GM21381 (cell line): ENCODE measurements around the gene RAB26.
"Not testable (repeated sequence)": the region's sequence is repeated elsewhere in the genome, so short reads cannot be mapped to it uniquely, and the experiment has no call there.

ENCODE experiments used
- ATAC-seq: cut with Tn5 transposase; IDR thresholded peaks from one replicate; pipeline ENCODE4 v1.9.1; 2021; ENCODE audit warnings: mild to moderate bottlenecking, moderate library complexity; ENCODE audit not compliant: unreplicated experiment

Gene RAB26

DNA sequence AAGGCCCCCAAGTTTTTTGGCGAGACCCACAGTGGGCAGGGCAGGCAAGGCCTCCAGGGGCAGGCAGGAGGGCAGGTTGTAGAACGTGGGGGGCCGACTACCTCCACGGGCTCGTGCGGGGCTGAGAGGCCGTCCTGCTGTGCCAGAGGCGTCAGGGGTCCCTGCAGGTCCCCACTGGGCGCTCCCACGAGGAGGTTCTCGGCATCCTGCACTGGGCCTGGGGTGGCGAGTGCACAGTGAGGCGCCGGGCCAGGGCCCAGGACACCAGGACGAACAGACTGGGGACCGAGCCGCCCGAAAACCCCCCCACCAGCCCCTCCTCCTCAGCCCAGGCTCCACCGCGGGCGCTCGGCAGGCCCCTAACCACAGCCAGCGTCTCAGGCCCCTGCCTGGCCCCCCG is 32.0 kb upstream of the RAB26 start:
- not testable (repeated sequence) for ATAC-seq

DNA sequence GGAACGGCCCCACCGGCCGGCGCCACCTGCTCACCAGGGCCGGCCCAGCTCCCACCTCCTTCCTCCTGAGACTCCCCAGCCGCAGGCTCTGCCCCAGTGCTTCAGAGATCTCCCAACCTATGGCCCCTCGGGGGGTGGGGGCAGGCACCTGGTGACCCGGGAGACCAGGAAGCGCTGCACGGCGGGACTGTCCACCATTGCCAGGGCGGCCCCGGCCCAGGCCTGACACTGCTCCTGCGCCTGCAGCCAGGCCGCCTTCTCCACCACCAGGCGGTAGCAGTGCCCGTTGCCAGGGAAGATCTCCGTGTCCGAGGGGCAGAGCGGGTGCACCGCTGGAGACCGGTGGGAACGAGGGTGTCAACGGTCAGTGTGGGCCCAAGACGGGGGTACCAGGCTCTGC is 31.1 kb upstream of the RAB26 start:
- not testable (repeated sequence) for ATAC-seq

DNA sequence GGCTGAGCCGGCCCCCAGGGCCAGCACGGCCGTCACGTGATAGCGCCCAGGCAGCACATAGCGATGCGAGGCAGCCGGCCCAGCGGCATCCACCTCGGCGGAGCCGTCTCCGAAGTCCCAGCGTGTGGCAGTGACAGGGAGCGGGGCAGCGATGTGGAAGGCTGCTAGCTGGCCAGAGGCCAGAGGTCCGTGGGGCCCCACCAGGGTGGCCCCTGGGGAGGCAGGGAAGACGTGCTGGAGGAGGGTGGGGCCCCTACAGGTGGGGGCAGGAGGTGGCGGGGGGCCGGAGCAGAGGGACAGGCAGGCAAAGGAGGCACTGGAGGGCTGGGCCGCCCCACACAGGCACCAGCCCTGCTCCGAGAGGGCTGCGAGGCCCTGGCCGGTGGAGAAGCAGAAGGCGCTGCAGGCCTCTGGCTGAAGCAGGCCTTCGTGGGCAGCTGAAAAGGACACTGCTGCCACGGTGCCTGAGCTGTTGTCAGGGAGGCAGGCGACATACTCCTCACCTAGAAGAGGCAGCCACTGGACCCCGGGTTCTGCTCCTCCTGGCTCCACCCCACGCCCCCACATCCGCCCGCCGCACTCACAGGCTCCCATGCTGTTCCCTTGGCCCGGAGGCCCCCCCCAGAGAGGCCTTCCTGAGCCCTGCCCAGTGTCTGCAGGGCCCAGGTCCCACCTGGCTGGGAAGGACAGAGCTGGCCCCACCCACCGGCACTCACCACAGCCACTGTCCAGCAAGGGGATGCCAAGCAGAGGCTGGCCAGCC is 30.3 kb upstream of the RAB26 start:
- not testable (repeated sequence) for ATAC-seq

DNA sequence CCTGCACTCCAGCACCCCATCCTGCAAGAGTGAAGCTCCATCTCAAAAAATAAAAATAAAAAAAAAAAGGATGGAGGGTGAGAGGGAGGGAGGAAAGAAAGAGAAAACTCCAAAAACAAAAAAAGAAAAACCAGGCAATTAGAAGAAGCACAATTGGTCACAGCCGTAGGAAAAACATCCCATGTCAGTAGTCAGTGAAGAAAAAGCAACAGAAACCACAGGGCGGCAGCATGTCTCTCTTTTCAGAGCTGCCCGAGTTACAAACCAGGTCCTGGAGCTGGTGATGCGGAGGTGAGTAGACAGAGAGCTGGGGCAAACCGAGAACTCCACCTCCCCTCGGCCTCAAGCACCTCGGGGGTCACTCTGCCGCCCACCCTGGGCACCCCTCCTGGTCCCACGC is 27.1 kb upstream of the RAB26 start:
- not testable (repeated sequence) for ATAC-seq

DNA sequence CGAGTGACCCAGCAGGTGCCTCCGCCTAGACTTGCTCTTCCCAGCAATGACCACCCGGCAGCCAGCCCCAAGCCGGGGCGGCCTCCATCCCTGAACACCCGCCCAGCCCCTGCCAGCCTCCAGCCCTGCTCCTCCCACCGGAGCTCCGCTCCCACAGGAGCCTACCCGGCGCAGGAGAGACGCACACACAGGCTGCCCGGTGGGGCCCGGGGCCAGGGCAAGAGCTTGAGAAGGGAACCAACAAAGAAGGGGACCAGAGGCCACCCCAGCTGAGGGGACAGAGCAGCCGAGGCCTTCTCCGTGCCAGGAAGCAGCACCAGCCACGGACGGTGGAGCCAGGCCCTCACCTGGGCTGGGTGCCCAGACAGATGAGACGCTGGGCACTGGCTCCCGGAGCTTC is 26.6 kb upstream of the RAB26 start:
- ATAC-seq: no peak

DNA sequence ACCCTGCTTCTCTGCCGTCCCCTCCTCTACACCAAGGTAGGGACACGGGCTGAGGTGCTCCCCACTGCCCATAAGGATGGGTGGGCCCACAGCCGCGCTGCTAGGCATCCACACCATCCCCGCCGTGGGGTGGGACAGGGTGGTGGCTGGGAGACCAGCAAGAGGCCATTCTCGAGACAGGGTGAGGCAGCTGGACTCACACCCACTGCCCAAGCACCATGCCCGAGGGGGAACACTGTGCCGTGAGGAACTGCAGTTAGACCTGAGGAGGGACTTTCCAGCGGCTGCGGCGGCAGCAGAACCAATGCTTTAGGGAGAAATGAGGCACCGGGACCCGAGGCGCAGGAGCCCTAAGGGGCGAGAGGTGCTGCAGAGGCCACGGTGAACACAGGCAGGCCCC is 26.0 kb upstream of the RAB26 start:
- ATAC-seq: no peak

DNA sequence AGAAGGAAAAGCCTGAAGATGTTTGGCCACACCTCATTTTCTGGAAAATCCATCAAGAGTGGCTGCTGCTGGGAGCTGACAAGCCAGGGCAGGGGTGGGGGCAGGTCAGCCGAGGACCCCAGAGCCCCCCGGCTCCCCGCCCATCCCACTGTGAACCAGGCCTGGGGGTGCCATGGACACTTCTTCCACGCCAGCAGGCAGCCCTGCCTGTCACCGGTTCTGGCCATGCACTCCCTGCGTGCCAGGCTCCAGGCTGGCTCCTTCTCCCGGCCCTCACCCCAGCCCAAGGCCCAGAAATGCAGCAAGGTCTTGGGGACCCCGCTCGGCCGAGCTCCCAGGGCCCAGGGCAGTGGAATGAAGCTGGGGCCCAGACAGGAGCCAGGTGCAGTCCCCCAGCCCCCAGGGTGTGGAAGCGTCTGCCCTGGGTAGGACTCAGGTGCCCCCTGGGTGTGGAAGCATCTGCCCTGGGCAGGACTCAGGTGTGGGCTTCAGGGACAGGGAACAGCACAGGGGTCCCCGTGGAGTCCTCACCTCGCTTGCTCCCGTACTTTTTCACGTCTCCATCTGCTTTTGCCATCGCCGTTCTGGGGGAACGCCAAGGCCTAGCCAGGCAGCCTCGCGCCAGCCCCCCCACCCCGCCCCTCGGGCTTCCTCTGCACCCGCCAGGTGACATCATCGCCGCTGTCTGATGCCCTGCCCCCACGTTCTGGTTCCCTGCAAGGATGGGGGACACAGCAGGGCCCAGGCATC is 25.3 kb upstream of the RAB26 start:
- not testable (repeated sequence) for ATAC-seq

DNA sequence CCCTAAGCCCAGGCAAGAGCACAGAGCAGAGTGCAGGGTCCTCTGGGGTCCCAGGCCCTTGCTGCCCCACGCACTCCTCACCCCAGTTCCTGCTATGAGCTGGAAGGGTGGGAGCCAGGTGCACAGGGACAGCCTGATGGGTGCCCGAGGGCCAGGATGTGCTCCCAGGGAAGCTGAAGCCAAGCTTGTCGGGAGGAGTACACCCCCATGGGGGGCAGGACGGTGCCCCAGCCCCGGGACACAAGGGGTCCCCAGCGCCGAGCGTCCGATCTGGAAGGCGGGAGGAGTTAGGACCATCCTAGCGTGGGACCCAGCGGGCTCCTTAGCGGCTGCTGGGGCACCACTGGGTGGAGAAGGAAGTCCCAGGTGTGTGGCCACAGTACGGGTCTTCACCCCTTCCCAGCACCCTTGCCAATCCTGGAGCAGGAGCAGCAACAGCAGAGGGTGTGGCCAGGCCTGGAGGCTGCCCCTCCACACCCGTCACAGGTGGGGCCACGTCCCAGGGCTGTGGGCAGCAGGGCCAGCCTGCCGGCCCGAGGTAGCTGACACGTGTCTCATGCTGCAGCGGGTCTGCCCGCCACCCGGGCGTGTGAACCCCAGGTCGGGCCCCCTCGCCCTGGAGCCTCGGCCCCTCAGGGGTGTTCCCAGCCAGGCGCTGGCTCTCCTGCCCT is 24.6 kb upstream of the RAB26 start:
- ATAC-seq: not testable (repeated sequence)

DNA sequence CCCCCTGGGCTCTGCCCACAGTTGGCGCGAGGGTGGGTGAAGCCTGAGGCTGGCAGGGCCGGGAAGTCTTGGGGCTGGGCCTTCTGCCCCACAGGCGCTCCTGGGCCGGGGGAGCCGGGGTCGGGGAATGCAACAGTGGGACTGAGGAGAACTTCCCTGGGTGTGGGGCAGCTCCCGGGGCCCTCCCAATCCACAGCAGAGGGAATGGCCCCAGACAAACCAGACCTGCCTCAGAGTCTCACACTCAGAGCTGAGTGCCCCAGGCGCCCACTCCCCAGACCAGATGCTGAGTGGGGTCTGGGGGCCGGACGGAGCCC is 24.1 kb upstream of the RAB26 start:
- ATAC-seq: not testable (repeated sequence)

DNA sequence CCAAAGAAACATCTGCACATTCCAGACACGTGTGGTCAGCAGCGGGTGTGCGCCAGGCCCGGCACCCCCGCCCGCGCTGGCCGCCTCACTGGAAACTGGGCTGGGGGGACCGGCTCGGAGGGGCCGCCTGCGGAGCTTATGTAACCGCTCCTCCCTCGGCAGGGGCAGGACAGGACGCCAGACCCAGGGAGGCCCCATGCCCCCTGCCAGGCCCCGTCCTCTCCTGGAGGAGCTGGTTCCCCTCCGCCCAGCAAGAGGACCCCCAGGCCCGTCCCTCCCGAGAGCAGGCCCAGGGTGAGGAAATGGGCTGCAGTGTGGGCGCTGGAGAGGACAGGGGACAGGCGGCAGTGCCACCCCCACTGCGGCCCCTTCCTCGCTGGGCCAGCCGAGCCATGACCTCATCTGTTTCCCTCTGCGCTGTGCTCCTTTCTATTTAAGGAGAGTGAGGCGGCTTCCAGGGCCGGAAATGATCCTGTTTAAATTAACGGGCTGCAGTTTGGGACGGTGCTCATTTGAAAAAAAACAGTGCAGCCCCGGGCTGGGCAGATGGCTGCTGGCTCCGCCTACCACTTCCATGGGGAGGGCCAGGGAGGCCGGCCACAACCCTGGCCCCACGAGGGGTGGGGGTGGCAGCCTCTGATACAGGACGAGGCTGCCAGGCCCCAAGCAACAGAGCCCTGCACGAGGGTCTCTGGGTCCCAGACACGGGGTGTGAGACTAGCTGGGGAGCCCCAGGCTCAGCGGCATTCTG is 23.6 kb upstream of the RAB26 start:
- ATAC-seq: not testable (repeated sequence)

DNA sequence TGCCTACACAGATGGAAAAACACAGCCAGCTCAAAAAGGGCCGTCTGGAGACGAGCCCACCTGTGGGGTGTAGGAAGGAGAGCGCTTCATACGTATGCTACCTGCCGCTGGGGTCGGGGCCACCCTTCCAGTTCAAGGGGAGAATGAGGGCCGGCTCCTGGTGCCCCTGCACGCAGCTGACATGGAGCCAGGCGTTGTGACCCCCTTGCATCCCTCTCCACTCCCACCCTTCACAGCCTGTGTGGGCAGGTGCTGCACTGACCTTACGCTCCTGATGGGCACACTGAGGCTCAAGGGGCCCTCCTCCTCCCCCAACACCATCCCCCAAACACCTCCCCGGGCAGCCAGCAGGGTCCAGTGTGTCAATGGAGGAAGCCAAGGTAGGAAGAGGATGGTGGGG is 22.8 kb upstream of the RAB26 start:
- ATAC-seq: not testable (repeated sequence)

DNA sequence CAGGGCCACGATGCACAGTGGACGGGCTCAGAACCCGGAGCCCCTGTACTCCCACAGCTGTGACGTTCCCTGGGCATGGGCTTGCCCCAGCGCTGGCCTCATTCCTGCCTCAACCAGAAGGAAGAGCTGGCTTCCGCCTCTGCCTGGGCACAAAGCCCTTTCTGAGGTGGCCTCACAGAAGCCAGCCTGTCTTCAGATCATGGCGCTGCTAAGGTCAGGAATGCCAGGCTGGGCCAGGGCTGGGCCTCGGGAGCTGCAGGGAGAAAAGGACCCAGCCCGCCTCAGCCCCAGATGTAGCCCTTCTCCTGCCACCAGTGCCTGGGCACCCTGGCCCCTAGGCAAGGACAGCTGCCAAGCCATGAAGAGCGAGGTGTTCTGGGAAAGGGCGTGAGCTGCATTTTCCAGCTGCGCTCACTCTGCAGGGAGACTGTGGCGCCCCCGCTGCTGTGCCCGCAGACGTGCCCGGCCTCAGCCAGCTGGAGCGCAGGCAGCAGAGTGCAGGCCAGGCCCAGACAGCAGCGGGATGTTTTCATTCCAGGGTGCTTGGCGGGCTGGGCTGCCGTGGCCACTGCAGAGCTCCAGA is 22.2 kb upstream of the RAB26 start:
- ATAC-seq: not testable (repeated sequence)

DNA sequence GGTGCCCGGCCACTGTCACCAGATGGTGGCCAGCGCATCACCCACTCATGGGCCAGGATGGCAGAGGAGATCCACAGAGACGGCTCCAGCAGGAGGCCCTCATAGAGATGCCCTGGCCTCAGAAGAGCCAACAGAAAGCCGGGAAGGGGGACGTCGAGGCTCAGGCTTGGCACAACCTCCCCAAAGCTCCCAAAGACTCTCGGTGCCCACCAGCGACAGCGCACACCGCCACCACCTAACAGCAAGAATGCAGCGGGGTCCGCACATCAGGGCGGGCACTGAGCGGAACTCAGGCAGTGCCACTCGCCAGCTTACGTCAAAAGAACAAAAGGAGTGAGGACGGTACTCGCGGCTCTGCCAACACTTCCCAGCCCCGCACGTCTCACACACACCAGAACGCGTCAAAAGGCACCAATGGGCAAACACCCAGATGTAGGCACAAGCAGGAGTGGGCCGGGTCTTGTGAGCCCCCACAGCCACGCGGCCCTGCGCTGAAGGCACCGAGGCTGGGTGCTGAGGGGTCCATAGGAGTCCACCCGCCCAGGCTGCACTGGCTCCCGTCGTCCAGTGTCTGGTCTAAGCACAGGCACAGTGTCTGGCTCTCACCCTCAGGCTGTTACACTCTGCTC is 21.4 kb upstream of the RAB26 start:
- not testable (repeated sequence) for ATAC-seq

DNA sequence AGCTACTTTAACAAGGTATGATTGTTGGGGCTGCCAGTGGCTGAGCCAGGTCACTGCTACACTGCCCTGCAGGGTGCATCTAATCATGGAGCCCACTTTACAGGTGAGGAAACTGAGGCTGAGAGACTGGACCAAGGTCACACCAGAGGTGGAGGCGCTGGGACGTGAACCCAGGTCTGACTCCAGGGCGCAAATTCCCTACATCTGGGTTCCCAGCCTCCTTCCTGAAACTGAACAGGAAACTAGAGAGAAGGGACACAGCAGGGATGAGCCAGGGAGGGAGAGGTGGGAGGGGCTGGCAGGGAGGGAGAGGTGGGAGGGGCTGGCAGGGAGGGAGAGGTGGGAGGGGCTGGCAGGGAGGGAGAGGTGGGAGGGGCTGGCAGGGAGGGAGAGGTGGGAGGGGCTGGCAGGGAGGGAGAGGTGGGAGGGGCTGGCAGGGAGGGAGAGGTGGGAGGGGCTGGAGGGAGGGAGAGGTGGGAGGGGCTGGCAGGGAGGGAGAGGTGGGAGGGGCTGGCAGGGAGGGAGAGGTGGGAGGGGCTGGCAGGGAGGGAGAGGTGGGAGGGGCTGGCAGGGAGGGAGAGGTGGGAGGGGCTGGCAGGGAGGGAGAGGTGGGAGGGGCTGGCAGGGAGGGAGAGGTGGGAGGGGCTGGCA is 20.7 kb upstream of the RAB26 start:
- not testable (repeated sequence) for ATAC-seq

DNA sequence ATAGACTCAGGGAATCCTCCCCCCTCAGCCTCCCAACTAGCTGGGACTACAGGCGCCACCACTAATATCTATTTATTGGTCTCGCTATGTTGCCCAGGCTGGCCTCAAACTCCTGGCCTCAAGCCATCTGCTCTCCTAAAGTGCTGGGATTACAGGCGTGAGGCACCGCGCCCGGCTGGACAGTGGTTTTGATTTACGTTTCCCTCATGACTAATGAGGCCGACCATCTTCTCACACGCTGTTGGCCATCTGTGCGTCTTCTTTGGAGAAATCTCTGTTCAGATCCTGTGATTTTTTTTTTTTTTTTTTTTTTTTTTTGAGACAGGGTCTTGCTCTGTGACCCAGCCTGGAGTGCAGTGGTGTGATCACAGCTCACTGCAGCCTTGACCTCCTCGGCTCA is 19.2 kb upstream of the RAB26 start:
- not testable (repeated sequence) for ATAC-seq

DNA sequence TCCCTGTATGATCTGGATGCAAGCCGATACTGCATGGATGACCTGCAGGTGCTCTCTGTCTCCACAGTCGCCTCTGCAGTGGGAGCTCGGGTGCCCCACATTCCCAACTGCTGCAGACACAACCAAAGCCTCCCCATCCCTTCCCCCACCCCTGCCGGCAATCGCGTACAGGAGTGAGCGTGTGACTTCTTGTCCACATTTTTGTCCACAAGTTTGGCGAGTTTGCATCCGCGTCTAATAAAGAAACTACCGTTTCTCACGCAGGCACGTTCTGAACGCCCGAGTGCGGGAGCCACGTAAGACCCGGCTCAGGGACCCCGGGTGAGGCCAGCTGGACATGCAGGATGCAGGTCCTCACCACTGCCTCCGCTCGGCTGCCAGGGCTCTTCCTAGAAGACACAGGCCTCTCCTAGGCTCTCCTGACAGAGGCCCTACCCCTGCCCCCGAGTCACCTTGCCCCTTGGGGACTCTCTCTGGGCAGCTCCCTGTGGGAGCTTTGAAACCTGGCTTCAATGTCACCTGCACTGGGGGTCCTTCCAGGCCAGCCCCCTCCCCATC is 18.5 kb upstream of the RAB26 start:
- ATAC-seq: not testable (repeated sequence)

DNA sequence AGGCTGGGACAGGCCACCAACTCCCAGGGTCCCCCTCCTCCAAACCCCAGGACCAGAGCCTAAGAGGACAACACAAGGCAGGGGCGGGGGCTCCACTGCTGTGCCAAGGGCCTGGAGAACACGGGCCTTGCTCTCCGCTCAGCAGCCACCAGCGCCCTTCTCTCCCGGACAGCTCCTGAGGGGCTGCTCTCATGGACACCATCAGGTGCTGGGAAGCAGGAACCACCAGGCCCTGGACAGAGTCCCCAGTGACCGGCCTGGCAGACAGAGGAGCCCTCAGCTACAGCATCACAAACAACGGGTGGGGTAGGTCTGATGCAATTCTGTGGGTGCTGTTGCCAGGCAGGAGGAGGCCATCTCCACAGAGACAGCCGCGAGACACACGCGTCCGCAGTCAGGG is 14.6 kb upstream of the RAB26 start:
- ATAC-seq: not testable (repeated sequence)

DNA sequence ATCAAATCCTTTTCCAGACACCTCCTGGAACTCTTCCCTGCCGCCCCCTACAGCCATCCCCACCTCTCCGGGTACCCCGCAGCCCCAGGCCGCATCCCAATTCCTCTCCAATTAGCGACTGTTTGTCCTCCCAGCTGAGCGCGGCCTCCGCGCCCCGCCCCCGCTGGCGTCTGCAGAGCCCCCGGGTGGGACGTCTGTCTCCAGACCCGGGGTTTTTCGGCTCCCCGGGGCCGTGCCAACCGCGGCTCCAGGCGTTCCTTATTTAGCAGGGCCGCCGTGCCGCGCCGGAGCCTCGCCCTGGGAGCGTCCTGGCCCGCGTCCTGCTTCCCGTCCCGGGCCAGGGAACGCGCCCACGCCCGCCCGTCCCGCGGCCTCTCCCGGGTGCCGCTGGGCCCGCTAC is 13.4 kb upstream of the RAB26 start:
- not testable (repeated sequence) for ATAC-seq

DNA sequence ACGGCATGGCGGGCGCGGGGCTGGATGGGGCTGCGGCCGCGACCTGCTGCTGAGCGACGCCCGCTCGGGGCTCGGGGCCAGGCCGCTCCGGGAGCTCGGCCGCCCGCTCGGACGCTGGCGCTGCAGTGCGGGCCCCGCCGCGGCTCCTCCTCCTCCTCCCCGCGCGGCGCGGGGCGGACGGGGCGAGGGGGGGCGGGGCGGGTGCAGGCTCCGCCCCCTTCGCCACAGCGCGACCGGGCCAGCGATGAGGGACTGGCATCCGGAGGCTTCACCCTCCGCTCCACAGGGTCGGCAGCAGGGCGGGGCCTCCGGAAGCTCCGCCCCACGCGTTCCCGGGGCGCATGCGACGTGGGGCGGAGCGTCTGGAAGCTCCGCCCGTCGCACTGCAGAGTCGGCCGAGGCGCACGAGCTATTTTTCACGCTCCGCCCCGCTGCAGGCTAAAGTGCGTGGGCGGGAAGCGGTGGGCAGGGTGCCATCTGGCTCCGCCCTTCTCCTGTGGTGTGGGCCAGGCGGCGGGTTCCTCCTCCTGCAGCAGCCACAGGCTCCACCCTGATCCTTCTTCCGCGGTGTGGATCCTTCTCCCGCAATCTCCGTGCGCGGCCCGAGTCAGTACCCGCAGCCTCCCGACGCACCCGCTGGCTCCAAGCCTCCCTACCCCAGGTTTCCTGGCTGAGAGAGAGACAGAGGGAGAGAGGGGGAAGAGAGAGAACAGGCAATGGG is 12.5 kb upstream of the RAB26 start, which contains the start of gene PKD1:
Gene PKD1 (minus strand): TSS at position 129 of the 721 bp plus-strand sequence. CDS start 209 bp downstream, outside the sequence.
- peak; percentile 61 for ATAC-seq
